HG03159 (cell line): ENCODE results near the gene TMUB1.

Source experiments
- ATAC-seq: cut with Tn5 transposase; IDR thresholded peaks from one replicate; pipeline ENCODE4 v1.9.1; 2021; ENCODE audit warnings: mild to moderate bottlenecking, moderate library complexity; ENCODE audit not compliant: unreplicated experiment

Gene TMUB1

GRCh38 chr7:151086802-151087244 is 3.5 kb upstream of the TMUB1 start:
- ATAC-seq, result no peak

GRCh38 chr7:151085691-151086620 is 2.7 kb upstream of the TMUB1 start, which contains the start of gene AGAP3:
TSS of gene AGAP3 (plus strand) at chr7:151086475. CDS start at chr7:151086742, 267 bp downstream.
- peak; percentile 51 for ATAC-seq

- no peak for ATAC-seq
Observed at GRCh38 chr7:151085329-151085690, 2.0 kb upstream of the TMUB1 start.

- no peak for ATAC-seq
Observed at GRCh38 chr7:151083824-151084160, 499 bp upstream of the TMUB1 start.

GRCh38 chr7:151082141-151083070 is 887 bp downstream of the TMUB1 start:
- no peak for ATAC-seq

- ATAC-seq, result no peak
Observed at GRCh38 chr7:151081170-151082101, 1.9 kb downstream of the TMUB1 start.

- ATAC-seq, result peak; percentile 79
Observed at GRCh38 chr7:151080522-151081169, 2.6 kb downstream of the TMUB1 start, which contains the start of gene FASTK. TSS of gene FASTK (minus strand) at chr7:151080809. CDS start at chr7:151080766, 43 bp downstream.

- peak; percentile 6 for ATAC-seq
Observed at GRCh38 chr7:151080067-151080521, 3.2 kb downstream of the TMUB1 start.

GRCh38 chr7:151079199-151079910 is 3.9 kb downstream of the TMUB1 start:
- no peak for ATAC-seq

- no peak for ATAC-seq
Observed at GRCh38 chr7:151078233-151079040, 4.9 kb downstream of the TMUB1 start.

- ATAC-seq, result no peak
Observed at GRCh38 chr7:151077705-151078232, 5.5 kb downstream of the TMUB1 start.

- ATAC-seq, result no peak
Observed at GRCh38 chr7:151076863-151077704, 6.2 kb downstream of the TMUB1 start.

GRCh38 chr7:151075978-151076426 is 7.3 kb downstream of the TMUB1 start:
- no peak for ATAC-seq

- no peak for ATAC-seq
Observed at GRCh38 chr7:151075662-151075971, 7.7 kb downstream of the TMUB1 start.

- ATAC-seq, result no peak
Observed at GRCh38 chr7:151074817-151075661, 8.3 kb downstream of the TMUB1 start.

- no peak for ATAC-seq
Observed at GRCh38 chr7:151073990-151074389, 9.3 kb downstream of the TMUB1 start.
